ENCODE results near the gene EFNA2. TPM values are rescaled to one million over a fixed set of nuclear protein-coding genes. Genes with fewer than 3 reads are reported as not detected.

The EFNA2 gene
- total RNA-seq, 4 donors from 2014 or later, result not detected

GRCh38 chr19:1261798-1262622 lies 23.7 kb upstream of the EFNA2 start:
- H3K27me3 ChIP-seq, result no peaks in the 10 kb centered on the region
- peaks cover under 1 to 96% (median 74%) of the 10 kb centered on the region in 4 donors for H3K4me1 ChIP-seq
- 15 to 17% methylated on average over 26 to 27 of the region's 28 CpGs for WGBS, 2 donors
- no peaks in the 10 kb centered on the region for H3K9me3 ChIP-seq
- TF ChIP-seq EP300 (IDR thresholded peaks at IDR 0.05) (peak in 1 of 2 donors; percentile 33), POLR2A (IDR thresholded peaks at IDR 0.05) (no peak)
- DNase-seq (ENCODE audit: low spot score in 2 of 2), result peak in 1 of 2 donors; percentile 41
- H3K27ac ChIP-seq, result peak overlapping the region; percentile 76 to 99 (median 95)
- H3K36me3 ChIP-seq, result peaks cover 0 to 14% (median 3%) of the 10 kb centered on the region in 3 donors
- peak overlapping the region; percentile 37 to 69 (median 62) for H3K4me3 ChIP-seq

- TF ChIP-seq CTCF (IDR thresholded peaks at IDR 0.05), result no peak
- no peak for TF ChIP-seq EP300 (IDR thresholded peaks at IDR 0.05)
- TF ChIP-seq POLR2A (IDR thresholded peaks at IDR 0.05), result no peak
- Histone ChIP-seq H3K27ac (peak overlapping the region; percentile 76 to 99 (median 95)), H3K9me3 (no peaks in the 10 kb centered on the region), H3K4me3 (peak overlapping the region in 1 of 4 donors; percentile 69), H3K4me1 (peaks cover 3 to 96% (median 79%) of the 10 kb centered on the region in 4 donors), H3K36me3 (peaks cover 0 to 7% (median 2%) of the 10 kb centered on the region in 3 donors), H3K27me3 (no peaks in the 10 kb centered on the region)
- DNase-seq (ENCODE audit: low spot score in 2 of 2), result no peak
- WGBS, 2 donors, result 22 to 34% methylated on average over 18 to 19 of the region's 21 CpGs
Observed at GRCh38 chr19:1262623-1263123, 23.0 kb upstream of the EFNA2 start.

GRCh38 chr19:1263188-1263587 lies 22.5 kb upstream of the EFNA2 start:
- Histone ChIP-seq H3K27me3 (no peaks in the 10 kb centered on the region), H3K4me1 (peaks cover 3 to 96% (median 79%) of the 10 kb centered on the region in 4 donors), H3K9me3 (no peaks in the 10 kb centered on the region), H3K27ac (peak overlapping the region; percentile 76 to 99 (median 95)), H3K36me3 (peaks cover 0 to 2% (median 0%) of the 10 kb centered on the region in 3 donors), H3K4me3 (no peak overlapping the region)
- TF ChIP-seq POLR2A (IDR thresholded peaks at IDR 0.05), result no peak
- no peak for TF ChIP-seq EP300 (IDR thresholded peaks at IDR 0.05)
- no peak for TF ChIP-seq CTCF (IDR thresholded peaks at IDR 0.05)
- no peak for DNase-seq (ENCODE audit: low spot score in 2 of 2)
- WGBS, 2 donors, result 43 to 53% methylated on average over 5 of the region's 5 CpGs

GRCh38 chr19:1264801-1265614 lies 20.7 kb upstream of the EFNA2 start:
- Histone ChIP-seq H3K27me3 (no peaks in the 10 kb centered on the region), H3K36me3 (no peaks in the 10 kb centered on the region), H3K4me3 (no peak overlapping the region), H3K9me3 (no peaks in the 10 kb centered on the region), H3K27ac (peak overlapping the region; percentile 71 to 99 (median 95)), H3K4me1 (peaks cover 3 to 86% (median 70%) of the 10 kb centered on the region in 4 donors)
- 61 to 64% methylated on average over 25 to 26 of the region's 26 CpGs for WGBS, 2 donors
- DNase-seq (ENCODE audit: low spot score in 2 of 2), result no peak
- TF ChIP-seq EP300 (IDR thresholded peaks at IDR 0.05), result peak in 1 of 2 donors; percentile 65
- TF ChIP-seq POLR2A (IDR thresholded peaks at IDR 0.05), result no peak
- no peak for TF ChIP-seq CTCF (IDR thresholded peaks at IDR 0.05)

- no peak for DNase-seq (ENCODE audit: low spot score in 2 of 2)
- Histone ChIP-seq H3K27ac (peak overlapping the region; percentile 71 to 99 (median 95)), H3K27me3 (no peaks in the 10 kb centered on the region), H3K36me3 (peaks cover 0 to under 1% (median 0%) of the 10 kb centered on the region in 3 donors), H3K9me3 (no peaks in the 10 kb centered on the region), H3K4me1 (peaks cover 8 to 86% (median 70%) of the 10 kb centered on the region in 4 donors), H3K4me3 (peak overlapping the region; percentile 24 to 60 (median 40))
- no peak for TF ChIP-seq CTCF (IDR thresholded peaks at IDR 0.05)
- no peak for TF ChIP-seq POLR2A (IDR thresholded peaks at IDR 0.05)
- TF ChIP-seq EP300 (IDR thresholded peaks at IDR 0.05), result no peak
- 6 to 12% methylated on average over 12 to 15 of the region's 28 CpGs for WGBS, 2 donors
Observed at GRCh38 chr19:1265615-1266128, 20.0 kb upstream of the EFNA2 start.
